NCI-H2227 (cell line): ENCODE results near the gene COMMD2.
A peak's percentile ranks its signal among the peaks of the same experiment; 100 is the strongest.

Experiments
- DNase-seq: peaks from one replicate; lab custom pipeline; 2025; ENCODE audit not compliant: unreplicated experiment; lab: John Stamatoyannopoulos, UW

The COMMD2 gene

GRCh38 chr3:149752051-149752787, at the start of gene COMMD2:
Gene COMMD2 (minus strand): TSS chr3:149752489. CDS start chr3:149752444, 45 bp downstream.
- peak; percentile 89 for DNase-seq

GRCh38 chr3:149801639-149802038, 49.4 kb upstream of the COMMD2 start:
- DNase-seq: no peak

GRCh38 chr3:149801195-149801594, 48.9 kb upstream of the COMMD2 start:
- no peak for DNase-seq

DNA sequence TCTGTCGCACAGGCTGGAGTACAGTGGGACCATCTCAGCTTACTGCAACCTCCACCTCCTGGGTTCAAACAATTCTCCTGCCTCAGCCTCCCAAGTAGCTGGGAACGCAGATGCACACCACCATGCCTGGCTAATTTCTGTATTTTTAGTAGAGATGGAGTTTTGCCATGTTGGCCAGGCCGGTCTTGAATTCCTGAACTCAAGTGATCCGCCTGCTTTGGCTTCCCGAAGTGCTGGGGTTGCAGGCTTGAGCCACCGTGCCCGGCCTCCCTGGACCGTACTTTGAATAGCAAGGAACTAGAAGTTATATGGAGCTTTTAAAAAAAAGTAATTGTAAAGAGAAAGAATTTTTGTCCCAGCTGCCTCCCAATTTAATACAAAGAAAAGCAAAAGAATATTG, 48.4 kb upstream of the COMMD2 start:
- DNase-seq: no peak

DNA sequence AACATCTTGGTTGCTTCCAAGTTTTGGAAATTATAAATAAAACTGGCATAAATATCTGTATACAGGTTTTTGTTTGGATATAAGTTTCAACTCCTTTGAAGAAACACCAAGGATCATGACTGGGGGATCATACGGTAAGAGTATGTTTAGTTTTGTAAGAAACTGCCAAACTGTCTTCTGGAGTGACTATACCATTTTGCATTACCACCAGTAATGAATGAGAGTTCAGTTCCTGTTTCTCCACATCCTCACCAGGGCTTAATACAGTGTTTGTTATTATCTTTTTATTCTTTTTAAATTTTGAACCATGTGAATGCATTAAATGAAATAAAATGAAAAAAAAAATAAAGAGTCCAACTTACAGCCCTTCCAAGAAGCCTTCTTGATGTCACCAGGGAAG, 43.7 kb upstream of the COMMD2 start:
- no peak for DNase-seq

- no peak for DNase-seq
Observed at GRCh38 chr3:149792452-149793270, 40.4 kb upstream of the COMMD2 start, which contains the start of gene ANKUB1. Gene ANKUB1 (minus strand): TSS chr3:149792554. CDS start chr3:149792366, 188 bp downstream.

DNA sequence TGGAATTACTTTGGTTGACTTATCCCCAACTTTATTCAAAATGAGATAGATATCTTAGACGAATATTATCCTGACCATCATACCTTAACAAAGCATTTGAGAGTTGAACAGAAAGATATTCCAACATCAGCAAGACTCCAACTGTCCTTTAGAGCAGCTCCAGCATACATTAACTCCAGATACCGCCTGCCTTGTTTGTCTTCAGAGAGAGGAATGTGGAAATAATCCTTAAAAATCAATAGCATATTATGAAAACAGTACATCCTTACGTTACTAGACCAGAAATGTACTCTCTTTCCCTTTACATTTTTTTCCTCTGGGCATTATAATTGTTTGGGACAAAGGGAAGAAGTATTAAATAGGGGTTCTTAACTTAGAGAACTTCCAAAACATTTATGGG, 38.4 kb upstream of the COMMD2 start:
- DNase-seq: no peak

- DNase-seq: no peak
Observed at GRCh38 chr3:149790268-149790667, 38.0 kb upstream of the COMMD2 start.

- DNase-seq: no peak
Observed at GRCh38 chr3:149784064-149784704, 31.9 kb upstream of the COMMD2 start.

GRCh38 chr3:149783576-149783975, 31.3 kb upstream of the COMMD2 start:
- DNase-seq: no peak

- no peak for DNase-seq
Observed at GRCh38 chr3:149781741-149782140, 29.5 kb upstream of the COMMD2 start.

GRCh38 chr3:149781211-149781610, 28.9 kb upstream of the COMMD2 start:
- DNase-seq: no peak

DNA sequence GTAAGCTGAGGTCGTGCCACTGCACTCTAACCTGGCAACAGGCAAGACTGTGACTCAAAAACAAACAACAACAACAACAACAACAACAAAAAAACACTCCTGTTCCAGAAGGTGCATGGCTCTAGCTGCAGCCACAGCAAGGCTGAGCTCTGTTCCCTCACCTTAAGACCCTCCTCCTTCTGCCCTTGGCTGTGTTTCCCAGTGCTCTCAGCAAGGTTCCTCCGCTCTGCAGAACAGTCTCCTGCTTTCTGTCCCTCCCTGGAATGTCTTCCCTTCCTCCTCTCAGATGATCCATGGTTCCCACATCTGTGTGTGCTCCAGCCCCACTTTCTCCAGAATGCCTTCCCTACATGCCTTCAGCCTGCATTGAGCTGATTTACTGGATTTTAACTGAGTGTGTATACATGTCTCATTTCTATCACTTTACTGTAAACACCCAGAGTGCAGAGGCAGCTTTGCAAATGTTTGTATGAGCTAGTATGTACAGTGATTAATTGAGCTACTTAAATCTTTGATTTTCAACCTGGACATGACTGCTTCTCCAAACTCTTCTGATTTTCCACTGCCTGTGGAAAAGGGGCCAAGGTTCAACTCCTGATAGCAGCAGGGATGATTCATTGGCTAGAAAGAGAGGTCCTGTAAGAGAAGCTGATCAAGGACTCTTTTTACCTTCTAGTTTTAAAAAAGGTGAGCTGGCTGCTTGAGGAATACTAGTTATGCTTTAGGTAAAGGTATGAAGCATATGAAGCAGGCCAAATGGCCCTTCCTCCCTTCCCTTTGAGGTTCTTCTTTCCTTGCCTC, 25.3 kb upstream of the COMMD2 start:
- DNase-seq: no peak

GRCh38 chr3:149776170-149776569, 23.9 kb upstream of the COMMD2 start:
- DNase-seq: no peak

GRCh38 chr3:149772861-149773260, 20.6 kb upstream of the COMMD2 start:
- no peak for DNase-seq

DNA sequence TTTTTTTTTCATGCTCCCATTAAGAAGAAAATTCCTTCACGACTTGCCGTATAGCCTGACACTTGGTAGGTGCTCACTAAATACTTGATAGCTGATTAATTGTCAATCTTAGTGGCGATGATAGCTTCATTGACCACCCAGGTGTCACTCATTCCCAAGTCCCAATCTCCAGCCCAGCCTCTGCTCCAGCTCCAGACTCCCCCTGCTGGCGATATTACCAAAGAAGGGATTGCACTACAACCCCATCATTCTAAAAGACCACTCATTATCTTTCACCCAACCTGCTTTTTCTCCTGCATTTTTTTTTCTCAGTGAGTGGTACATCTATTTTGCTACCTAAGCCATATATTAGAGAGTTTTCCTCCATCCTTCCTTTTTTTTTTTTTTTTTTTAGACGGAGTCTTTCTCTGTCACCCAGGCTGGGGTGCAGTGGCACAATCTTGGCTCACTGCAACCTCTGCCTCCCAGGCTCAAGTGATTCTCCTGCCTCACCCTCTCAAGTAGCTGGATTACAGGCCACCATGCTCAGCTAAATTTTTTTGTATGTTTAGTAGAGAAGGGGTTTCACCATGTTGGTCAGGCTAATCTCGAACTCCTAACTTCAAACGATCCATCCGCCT, 19.5 kb upstream of the COMMD2 start:
- peak; percentile 48 for DNase-seq

DNA sequence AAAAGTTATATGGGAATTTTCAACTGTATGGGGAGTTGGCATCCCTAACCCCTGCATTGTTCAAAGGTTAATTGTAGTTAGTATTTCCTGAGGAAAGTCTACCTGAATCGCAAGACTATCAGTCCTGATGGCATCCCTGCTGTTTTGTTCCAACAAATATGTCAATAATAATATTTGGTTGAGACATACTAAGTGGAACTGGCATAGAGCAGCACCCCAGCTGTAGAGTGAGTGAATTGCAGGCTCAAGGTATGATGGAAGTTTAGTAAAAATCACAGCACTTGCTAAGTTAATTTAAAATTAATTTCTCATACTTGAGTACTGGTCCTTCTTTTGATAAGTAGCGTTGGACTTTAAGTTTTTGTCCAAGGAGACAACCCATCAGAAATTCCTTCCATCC, 18.0 kb upstream of the COMMD2 start:
- no peak for DNase-seq

DNA sequence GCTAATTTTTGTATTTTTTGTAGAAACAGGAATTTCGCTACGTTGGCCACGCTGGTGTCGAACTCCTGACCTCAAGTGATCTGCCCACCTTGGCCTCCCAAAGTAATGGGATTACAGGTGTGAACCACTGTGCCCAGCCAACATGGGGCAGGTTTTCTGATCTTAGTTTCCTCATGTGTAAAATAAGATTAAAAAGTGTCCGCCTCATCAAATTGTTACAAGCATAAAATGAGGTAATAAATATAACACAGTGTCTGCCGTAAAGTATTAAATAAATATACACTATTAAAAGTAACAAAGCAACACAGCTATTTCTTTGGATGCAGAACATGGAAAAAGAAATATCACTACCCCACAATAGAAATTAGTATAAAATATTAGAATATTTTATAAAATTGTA, 16.4 kb upstream of the COMMD2 start:
- DNase-seq: no peak

GRCh38 chr3:149767720-149768119, 15.4 kb upstream of the COMMD2 start:
- DNase-seq: no peak

GRCh38 chr3:149765762-149766334, 13.6 kb upstream of the COMMD2 start:
- peak; percentile 0 for DNase-seq
